Spleen (tissue), 11 donors: Measurements from ENCODE around the gene CAPZA2. TPM values are rescaled to one million over a fixed set of nuclear protein-coding genes. Genes with fewer than 3 reads are reported as not detected.

Experiments
- DNase-seq: peaks from one replicate; pipeline ENCODE4 v3.0.0-alpha.2; 2020
- H3K27ac ChIP-seq, 8 donors: fragments of 200-600 bp; sonication (generic) in 7 of 8; 1 replicate in 4 of 8; 2 replicates in 4 of 8; pipeline versions ENCODE4 v1.5.0 to v1.8.0; 2016 to 2021; ENCODE audit warnings: inconsistent platforms in 4 of 8, mild to moderate bottlenecking in 4 of 8, moderate library complexity in 1 of 8
- H3K27me3 ChIP-seq, 7 donors: fragments of 200-600 bp; sonication (generic) in 6 of 7; replicated peaks in 1 of 7; 1 replicate in 4 of 7; 2 replicates in 3 of 7; pipeline versions ENCODE4 v1.5.0 to v1.8.0; 2016 to 2021; ENCODE audit warnings: inconsistent platforms in 3 of 7, mild to moderate bottlenecking in 1 of 7
- H3K36me3 ChIP-seq, 6 donors: fragments of 200-600 bp; sonication (generic) in 5 of 6; 1 replicate in 4 of 6; 2 replicates in 2 of 6; pipeline versions ENCODE4 v1.5.0 to v1.8.0; 2016 to 2021; ENCODE audit warnings: inconsistent platforms in 2 of 6
- H3K4me1 ChIP-seq, 6 donors: fragments of 200-600 bp; sonication (generic) in 5 of 6; 1 replicate in 3 of 6; 2 replicates in 3 of 6; pipeline versions ENCODE4 v1.5.0 to v1.8.0; 2016 to 2021; ENCODE audit warnings: inconsistent platforms in 3 of 6
- H3K4me3 ChIP-seq, 8 donors: fragments of 200-600 bp; sonication (generic) in 7 of 8; 1 replicate in 4 of 8; 2 replicates in 4 of 8; pipeline versions ENCODE4 v1.5.0 to v1.8.0; 2016 to 2021; ENCODE audit warnings: inconsistent platforms in 4 of 8, mild to moderate bottlenecking in 4 of 8, moderate library complexity in 2 of 8
- H3K9me3 ChIP-seq, 8 donors: fragments of 200-600 bp; sonication (generic) in 7 of 8; 1 replicate in 4 of 8; 2 replicates in 4 of 8; pipeline versions ENCODE4 v1.5.0 to v1.8.0; 2016 to 2021; ENCODE audit warnings: inconsistent platforms in 4 of 8
- CTCF ChIP-seq, 11 experiments: fragments of 200-600 bp in 7 of 11; fragments of 450-650 bp in 4 of 11; sonication (generic) in 4 of 11; IDR thresholded peaks in 8 of 11; conservative IDR thresholded peaks in 3 of 11; 1 replicate in 7 of 11; 2 replicates in 4 of 11; pipeline versions ENCODE4 v1.4.0 to v1.8.0; 2016 to 2021; ENCODE audit warnings: antibody characterized with exemption in 11 of 11, inconsistent platforms in 4 of 11, mild to moderate bottlenecking in 1 of 11
- POLR2A ChIP-seq, 3 donors: fragments of 450-650 bp; IDR thresholded peaks; one replicate each; pipeline ENCODE4 v1.5.1; 2017; ENCODE audit warnings: antibody characterized with exemption in 3 of 3, mild to moderate bottlenecking in 1 of 3
- POLR2AphosphoS5 ChIP-seq, 3 donors: sonication (generic); formaldehyde crosslinking; IDR thresholded peaks; one replicate each; pipeline ENCODE4 v1.5.1; 2017; ENCODE audit warnings: antibody characterized with exemption in 3 of 3
- WGBS, 5 donors: extraction: QIAGEN DNeasy Blood & Tissue Kit in 3 of 5; methylation state at CpG; one replicate each; pipeline versions ENCODE4 v1.1.5 to v1.1.7; 2013 to 2018; 5-methylcytosine and 5-hydroxymethylcytosine counted together
- intact Hi-C: fragments of 100-400 bp; cut with DNase I; formaldehyde crosslinking; loops from one replicate; pipeline ENCODE4 v1.15.0; 2023; ENCODE audit warnings: low total_unique reads
- polyA plus RNA-seq, 3 donors: library from polyadenylated mRNA; stranded (reverse); fragments of 200-250 nt; gene quantifications; one replicate each; pipeline ENCODE4 v1.2.1, GENCODE V29; 2013
- total RNA-seq, 7 donors: library from RNA; depleted of rRNA in 3 of 7; stranded (reverse); fragments of >200 nt in 3 of 7; fragmentation: NEBNext Ultra II Directional in 4 of 7; extraction: Animal tissue kit (Norgen Biotek cat#: 25700) in 4 of 7; gene quantifications; one replicate each; pipeline versions ENCODE4 v1.1.0 to v1.2.1, GENCODE V29; 2016 to 2021
- donor health status: healthy with polysubstance abuse.
- donor health status: DM: no; HTN: no; CAD: no; lungs with moderate emphysema.
- donor health status: DM: no; HTN: no; CAD: no.
- donor health status: Bipolar disorder and iron deficiency.
- donor health status: healthy.
- donor health status: DM: no; HTN: no; CAD: no.
- donor health status: DM: yes; HTN: yes; CAD: no.

The CAPZA2 gene
- total and polyA plus RNA-seq, 10 donors: 27.6 to 263 (median 124) TPM

DNA sequence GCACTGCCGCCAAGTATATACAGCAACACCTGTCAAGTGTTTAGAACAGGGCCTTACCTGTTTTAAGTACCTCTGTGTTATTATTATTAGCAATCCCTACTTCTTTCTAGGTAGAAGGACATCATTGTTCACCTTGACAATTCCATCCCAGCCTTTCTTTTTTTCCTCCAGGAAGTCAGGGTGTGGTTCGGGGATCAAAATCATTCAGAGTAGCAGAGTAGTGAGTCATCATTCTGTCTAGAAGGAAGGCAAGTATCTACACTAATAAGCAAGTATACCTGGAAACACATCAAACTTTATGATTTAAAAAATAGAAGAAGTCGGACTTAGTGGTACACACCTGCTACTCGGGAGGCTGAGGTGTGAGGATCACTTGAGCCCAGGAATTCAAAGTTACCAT, 25.5 kb upstream of the CAPZA2 start:
- Histone ChIP-seq H3K4me1 (no peaks in the 10 kb centered on the region), H3K4me3 (no peak overlapping the region), H3K36me3 (no peaks in the 10 kb centered on the region), H3K27me3 (no peaks in the 10 kb centered on the region), H3K27ac (no peak overlapping the region), H3K9me3 (no peaks in the 10 kb centered on the region)
- no peak for TF ChIP-seq POLR2A (IDR thresholded peaks at IDR 0.05)
- no peak for TF ChIP-seq POLR2AphosphoS5 (IDR thresholded peaks at IDR 0.05)
- TF ChIP-seq CTCF (IDR thresholded peaks at IDR 0.05 in 8 of 11, conservative IDR thresholded peaks at IDR 0.05 in 3 of 11): no peak
- 92 to 98% (median 95%) methylated on average over 4 of the region's 4 CpGs for WGBS, 5 donors
- intact Hi-C loops: no loop called here
- DNase-seq: no peak

- no peaks in the 10 kb centered on the region for H3K9me3 ChIP-seq
- no peak for DNase-seq
- TF ChIP-seq POLR2A (IDR thresholded peaks at IDR 0.05) (no peak), CTCF (IDR thresholded peaks at IDR 0.05 in 8 of 11, conservative IDR thresholded peaks at IDR 0.05 in 3 of 11) (no peak), POLR2AphosphoS5 (IDR thresholded peaks at IDR 0.05) (no peak)
- peaks cover 0 to 5% (median 0%) of the 10 kb centered on the region in 6 donors for H3K4me1 ChIP-seq
- H3K36me3 ChIP-seq: no peaks in the 10 kb centered on the region
- 78 to 94% (median 91%) methylated on average over 3 of the region's 3 CpGs for WGBS, 5 donors
- H3K27ac ChIP-seq: no peak overlapping the region
- H3K27me3 ChIP-seq: no peaks in the 10 kb centered on the region
- intact Hi-C loops: no loop called here
- H3K4me3 ChIP-seq: no peak overlapping the region
These were observed 24.8 kb upstream of the CAPZA2 start for GRCh38 chr7:116837586-116837985.

- Histone ChIP-seq H3K27me3 (no peaks in the 10 kb centered on the region), H3K4me1 (peaks cover 0 to 21% (median 7%) of the 10 kb centered on the region in 6 donors), H3K4me3 (no peak overlapping the region), H3K27ac (no peak overlapping the region), H3K36me3 (no peaks in the 10 kb centered on the region), H3K9me3 (no peaks in the 10 kb centered on the region)
- intact Hi-C loops: no loop called here
- TF ChIP-seq POLR2A (IDR thresholded peaks at IDR 0.05) (no peak), POLR2AphosphoS5 (IDR thresholded peaks at IDR 0.05) (no peak), CTCF (IDR thresholded peaks at IDR 0.05 in 8 of 11, conservative IDR thresholded peaks at IDR 0.05 in 3 of 11) (no peak)
- WGBS, 5 donors: 51 to 83% (median 73%) methylated on average over 5 of the region's 5 CpGs
- DNase-seq: no peak
These were observed 22.1 kb upstream of the CAPZA2 start for GRCh38 chr7:116840256-116840655.

DNA sequence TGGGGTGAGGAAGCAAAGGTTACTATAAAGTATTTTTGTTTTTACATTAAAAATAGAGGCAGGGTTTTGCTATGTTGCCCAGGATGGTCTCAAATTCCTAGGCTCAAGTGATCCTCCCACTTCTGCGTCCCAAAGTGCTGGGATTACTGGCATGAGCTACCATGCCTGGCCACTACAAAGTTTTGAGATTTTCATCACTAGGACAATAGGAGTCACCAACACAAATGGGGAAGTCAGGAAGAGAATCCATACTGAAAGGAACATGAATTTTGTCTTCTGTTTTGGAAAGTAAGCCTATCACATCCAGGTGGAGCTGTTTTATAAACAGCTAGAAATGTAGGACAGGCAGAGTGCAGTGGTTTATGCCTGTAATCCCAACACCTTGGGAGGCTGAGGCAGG, 20.0 kb upstream of the CAPZA2 start:
- H3K4me3 ChIP-seq: no peak overlapping the region
- intact Hi-C loops: no loop called here
- no peak overlapping the region for H3K27ac ChIP-seq
- no peak for DNase-seq
- peaks cover 0 to 21% (median 7%) of the 10 kb centered on the region in 6 donors for H3K4me1 ChIP-seq
- H3K36me3 ChIP-seq: no peaks in the 10 kb centered on the region
- no peaks in the 10 kb centered on the region for H3K9me3 ChIP-seq
- H3K27me3 ChIP-seq: no peaks in the 10 kb centered on the region
- TF ChIP-seq POLR2AphosphoS5 (IDR thresholded peaks at IDR 0.05) (no peak), POLR2A (IDR thresholded peaks at IDR 0.05) (no peak), CTCF (IDR thresholded peaks at IDR 0.05 in 8 of 11, conservative IDR thresholded peaks at IDR 0.05 in 3 of 11) (no peak)
- 81 to 93% (median 85%) methylated on average over 1 of the region's 1 CpG for WGBS, 5 donors
